ENCODE results near the gene SLC2A10.

DNA sequence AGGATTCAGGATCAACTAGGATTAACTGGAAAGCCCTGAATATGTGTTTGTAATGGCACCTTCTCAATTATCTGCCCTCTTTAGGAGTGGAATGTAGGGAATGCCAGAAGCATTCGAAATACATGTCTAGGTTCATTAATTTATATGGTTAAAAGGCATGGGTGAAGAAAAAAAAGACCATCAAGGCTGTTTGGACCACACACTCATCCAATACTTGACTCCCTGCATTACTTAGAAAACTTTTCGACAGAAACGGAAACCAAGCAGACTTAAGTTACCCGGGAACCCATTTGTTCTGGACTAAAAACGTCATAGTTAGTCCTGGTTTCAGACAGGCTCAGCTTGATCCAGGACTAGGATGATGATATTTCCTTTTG lies 33.2 kb downstream of the SLC2A10 start:
- TF ChIP-seq POLR2A (IDR thresholded peaks at IDR 0.05), result no peak
- TF ChIP-seq, protein P1, sequence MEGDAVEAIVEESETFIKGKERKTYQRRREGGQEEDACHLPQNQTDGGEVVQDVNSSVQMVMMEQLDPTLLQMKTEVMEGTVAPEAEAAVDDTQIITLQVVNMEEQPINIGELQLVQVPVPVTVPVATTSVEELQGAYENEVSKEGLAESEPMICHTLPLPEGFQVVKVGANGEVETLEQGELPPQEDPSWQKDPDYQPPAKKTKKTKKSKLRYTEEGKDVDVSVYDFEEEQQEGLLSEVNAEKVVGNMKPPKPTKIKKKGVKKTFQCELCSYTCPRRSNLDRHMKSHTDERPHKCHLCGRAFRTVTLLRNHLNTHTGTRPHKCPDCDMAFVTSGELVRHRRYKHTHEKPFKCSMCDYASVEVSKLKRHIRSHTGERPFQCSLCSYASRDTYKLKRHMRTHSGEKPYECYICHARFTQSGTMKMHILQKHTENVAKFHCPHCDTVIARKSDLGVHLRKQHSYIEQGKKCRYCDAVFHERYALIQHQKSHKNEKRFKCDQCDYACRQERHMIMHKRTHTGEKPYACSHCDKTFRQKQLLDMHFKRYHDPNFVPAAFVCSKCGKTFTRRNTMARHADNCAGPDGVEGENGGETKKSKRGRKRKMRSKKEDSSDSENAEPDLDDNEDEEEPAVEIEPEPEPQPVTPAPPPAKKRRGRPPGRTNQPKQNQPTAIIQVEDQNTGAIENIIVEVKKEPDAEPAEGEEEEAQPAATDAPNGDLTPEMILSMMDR (IDR thresholded peaks at IDR 0.05), result no peak

Measured in lower leg skin (tissue), 3 donors.